T-helper 1 cell treated with Interleukin-12 subunit alpha and Interleukin-12 subunit beta and Interleukin-4 antibody, amounts not matched to agents 30 ng/mL and 1 ng/mL, for 36 hours (primary cell): ENCODE data around the gene ATP10D. TPM values are rescaled to one million over a fixed set of nuclear protein-coding genes. Genes with fewer than 3 reads are reported as not detected.
"Not testable (repeated sequence)": the region's sequence is repeated elsewhere in the genome, so short reads cannot be mapped to it uniquely, and the experiment has no call there.

Source experiments
- intact Hi-C: fragments of 100-400 bp; cut with micrococcal nuclease; formaldehyde crosslinking; loops from one replicate; pipeline ENCODE4 v1.15.1; 2024
- total RNA-seq: library from RNA; stranded (reverse); gene quantifications from 2 replicates; pipeline ENCODE4 v1.2.3, GENCODE V29; 2022

ATP10D gene
- total RNA-seq, 1 donor from 2014 or later, result 7.2 TPM

- intact Hi-C loops, result loop anchor here (2.0 to 5.0 kb wide), 2 partner anchors 382 to 595 kb away; partner anchors contain the start of gene NFXL1
Observed at GRCh38 chr4:47532658-47533057, 47.6 kb downstream of the ATP10D start.

GRCh38 chr4:47533689-47534347, 48.7 kb downstream of the ATP10D start:
- intact Hi-C loops, result loop anchor here (2.0 to 5.0 kb wide), 2 partner anchors 381 to 593 kb away; partner anchors contain the start of gene NFXL1

GRCh38 chr4:47534772-47535171, 49.7 kb downstream of the ATP10D start:
- intact Hi-C loops, result loop anchor here (5.0 kb wide), 1 partner anchor 593 kb away; no protein-coding TSS in a partner anchor

- intact Hi-C loops, result no loop called here
Observed at GRCh38 chr4:47535567-47536147, 50.6 kb downstream of the ATP10D start.

- intact Hi-C loops, result no loop called here
Observed at GRCh38 chr4:47536966-47537365, 51.9 kb downstream of the ATP10D start.

GRCh38 chr4:47538111-47538824, 53.2 kb downstream of the ATP10D start:
- intact Hi-C loops, result no loop called here

- intact Hi-C loops, result no loop called here
Observed at GRCh38 chr4:47538825-47539154, 53.7 kb downstream of the ATP10D start.

- intact Hi-C loops, result not testable (repeated sequence)
Observed at GRCh38 chr4:47542640-47543039, 57.6 kb downstream of the ATP10D start.

- intact Hi-C loops, result no loop called here
Observed at GRCh38 chr4:47543331-47543730, 58.3 kb downstream of the ATP10D start.

GRCh38 chr4:47550357-47550756, 65.3 kb downstream of the ATP10D start:
- intact Hi-C loops, result not testable (repeated sequence)

GRCh38 chr4:47550899-47551548, 65.9 kb downstream of the ATP10D start:
- intact Hi-C loops, result no loop called here

- intact Hi-C loops, result no loop called here
Observed at GRCh38 chr4:47551682-47552081, 66.6 kb downstream of the ATP10D start.

- intact Hi-C loops, result no loop called here
Observed at GRCh38 chr4:47553329-47554125, 68.5 kb downstream of the ATP10D start.

GRCh38 chr4:47555920-47556319, 70.8 kb downstream of the ATP10D start:
- intact Hi-C loops, result not testable (repeated sequence)

- intact Hi-C loops, result no loop called here
Observed at GRCh38 chr4:47557255-47557654, 72.2 kb downstream of the ATP10D start.

- intact Hi-C loops, result loop anchor here (5.0 to 10.0 kb wide), 4 partner anchors 178 to 718 kb away; no protein-coding TSS in a partner anchor
Observed at GRCh38 chr4:47560682-47561081, 75.6 kb downstream of the ATP10D start.

- intact Hi-C loops, result loop anchor here (5.0 to 10.0 kb wide), 4 partner anchors 179 to 719 kb away; no protein-coding TSS in a partner anchor
Observed at GRCh38 chr4:47561331-47561730, 76.3 kb downstream of the ATP10D start.

GRCh38 chr4:47562297-47562696, 77.2 kb downstream of the ATP10D start:
- intact Hi-C loops, result loop anchor here (5.0 to 10.0 kb wide), 4 partner anchors 180 to 720 kb away; no protein-coding TSS in a partner anchor

- intact Hi-C loops, result loop anchor here (5.0 to 10.0 kb wide), 2 partner anchors 119 to 442 kb away; no protein-coding TSS in a partner anchor
Observed at GRCh38 chr4:47566566-47566965, 81.5 kb downstream of the ATP10D start.

- intact Hi-C loops, result loop anchor here (5.0 to 10.0 kb wide), 2 partner anchors 120 to 442 kb away; no protein-coding TSS in a partner anchor
Observed at GRCh38 chr4:47566969-47567368, 81.9 kb downstream of the ATP10D start.
